HG02938 (cell line): ENCODE measurements around the gene RENBP.

Experiments
- ATAC-seq: cut with Tn5 transposase; IDR thresholded peaks from one replicate; pipeline ENCODE4 v1.9.1; 2021; ENCODE audit warnings: mild to moderate bottlenecking, moderate library complexity; ENCODE audit not compliant: unreplicated experiment

Gene RENBP

GRCh38 chrX:153922932-153923857 lies 21.2 kb downstream of the RENBP start:
- no peak for ATAC-seq

- no peak for ATAC-seq
Observed at GRCh38 chrX:153921511-153922446, 22.7 kb downstream of the RENBP start.

GRCh38 chrX:153921070-153921469 lies 23.4 kb downstream of the RENBP start:
- no peak for ATAC-seq

- ATAC-seq = no peak
Observed at GRCh38 chrX:153920546-153920945, 23.9 kb downstream of the RENBP start.

- ATAC-seq = no peak
Observed at GRCh38 chrX:153919281-153919680, 25.2 kb downstream of the RENBP start.

- no peak for ATAC-seq
Observed at GRCh38 chrX:153917869-153918268, 26.6 kb downstream of the RENBP start.

- no peak for ATAC-seq
Observed at GRCh38 chrX:153913701-153914100, 30.7 kb downstream of the RENBP start.

GRCh38 chrX:153913211-153913610 lies 31.2 kb downstream of the RENBP start:
- ATAC-seq = no peak

GRCh38 chrX:153911798-153912197 lies 32.6 kb downstream of the RENBP start:
- no peak for ATAC-seq

- no peak for ATAC-seq
Observed at GRCh38 chrX:153910446-153910845, 34.0 kb downstream of the RENBP start.

- ATAC-seq = no peak
Observed at GRCh38 chrX:153909980-153910360, 34.5 kb downstream of the RENBP start.

GRCh38 chrX:153909024-153909979 lies 35.1 kb downstream of the RENBP start:
- no peak for ATAC-seq

- no peak for ATAC-seq
Observed at GRCh38 chrX:153908219-153908860, 36.1 kb downstream of the RENBP start.

- ATAC-seq = no peak
Observed at GRCh38 chrX:153907456-153907855, 37.0 kb downstream of the RENBP start.

GRCh38 chrX:153906126-153906917 lies 38.1 kb downstream of the RENBP start:
- ATAC-seq = no peak

- no peak for ATAC-seq
Observed at GRCh38 chrX:153905481-153906095, 38.9 kb downstream of the RENBP start.

- no peak for ATAC-seq
Observed at GRCh38 chrX:153903991-153904957, 40.2 kb downstream of the RENBP start, which contains the start of gene AVPR2. Gene AVPR2, plus strand, starts transcription at chrX:153904673. Its CDS starts 473 bp downstream, at chrX:153905146.
